Measurements from ENCODE around the gene CFAP99. TPM values are rescaled to one million over a fixed set of nuclear protein-coding genes. Genes with fewer than 3 reads are reported as not detected.

The CFAP99 gene
- polyA plus RNA-seq, 3 donors = 0.15 to 0.27 TPM; not detected in 1

GRCh38 chr4:2451821-2452785 lies 33.3 kb downstream of the CFAP99 start:
- H2AFZ ChIP-seq (ENCODE audit: insufficient read depth, low read depth, low read length, poor library complexity, severe bottlenecking) = no peak overlapping the region
- H3K9ac ChIP-seq (ENCODE audit: insufficient read depth, low read length, poor library complexity, severe bottlenecking) = no peak overlapping the region
- intact Hi-C loops (cut with micrococcal nuclease) = no loop called here
- no peaks in the 10 kb centered on the region for H3K36me3 ChIP-seq (replicated peaks in 1 of 2; ENCODE audit: control insufficient read depth in 1 of 2, insufficient read depth in 2 of 2, low read length in 2 of 2)
- Mint-ChIP-seq H3K36me3 (no peaks in the 10 kb centered on the region), H3K27me3 (ENCODE audit: low read depth in 3 of 3) (peaks cover 1 to 5% (median 3%) of the 10 kb centered on the region in 3 donors), H3K4me3 (no peak overlapping the region), H3K4me1 (no peaks in the 10 kb centered on the region), H3K27ac (no peak overlapping the region), H3K9me3 (peaks cover 0 to 2% (median 0%) of the 10 kb centered on the region in 7 donors)
- no peaks in the 10 kb centered on the region for H4K20me1 ChIP-seq (ENCODE audit: insufficient read depth, low read length)
- TF ChIP-seq CTCF (IDR thresholded peaks at IDR 0.05) = no peak
- no peaks in the 10 kb centered on the region for H3K79me2 ChIP-seq (ENCODE audit: insufficient read depth, low read length)
- no peaks in the 10 kb centered on the region for H3K4me1 ChIP-seq (ENCODE audit: control insufficient read depth in 1 of 2, insufficient read depth in 2 of 2, low read length in 2 of 2)
- H3K9me3 ChIP-seq (replicated peaks in 1 of 2; ENCODE audit: control insufficient read depth in 1 of 2, insufficient read depth in 1 of 2, low read length in 2 of 2) = no peaks in the 10 kb centered on the region
- H3K27ac ChIP-seq (ENCODE audit: low read depth in 1 of 2, low read length in 2 of 2) = no peak overlapping the region
- no peak overlapping the region for H3K4me2 ChIP-seq (replicated peaks; ENCODE audit: extremely low read depth, low read length, poor library complexity, severe bottlenecking)
- WGBS (ENCODE audit: insufficient coverage) = 96% methylated on average over 21 of the region's 25 CpGs
- H3K4me3 ChIP-seq (replicated peaks in 1 of 3; ENCODE audit: low read depth in 2 of 3, low read length in 3 of 3) = no peak overlapping the region
- H3K27me3 ChIP-seq (ENCODE audit: control insufficient read depth in 2 of 2, insufficient read depth in 2 of 2, low read length in 2 of 2) = no peaks in the 10 kb centered on the region
- no peak for DNase-seq

- H3K4me1 Mint-ChIP-seq = peaks cover 8% of the 10 kb centered on the region
- Histone ChIP-seq H2AFZ (ENCODE audit: insufficient read depth, low read depth, low read length, poor library complexity, severe bottlenecking) (no peak overlapping the region), H3K27ac (ENCODE audit: low read depth in 1 of 2, low read length in 2 of 2) (no peak overlapping the region), H3K9ac (ENCODE audit: insufficient read depth, low read length, poor library complexity, severe bottlenecking) (no peak overlapping the region), H3K36me3 (replicated peaks in 1 of 2; ENCODE audit: control insufficient read depth in 1 of 2, insufficient read depth in 2 of 2, low read length in 2 of 2) (no peaks in the 10 kb centered on the region), H3K79me2 (ENCODE audit: insufficient read depth, low read length) (no peaks in the 10 kb centered on the region), H3K4me1 (ENCODE audit: control insufficient read depth in 1 of 2, insufficient read depth in 2 of 2, low read length in 2 of 2) (peaks cover 4 to 8% of the 10 kb centered on the region in 2 donors), H3K27me3 (ENCODE audit: control insufficient read depth in 2 of 2, insufficient read depth in 2 of 2, low read length in 2 of 2) (peaks cover 6 to 14% of the 10 kb centered on the region in 2 donors), H3K9me3 (replicated peaks in 1 of 2; ENCODE audit: control insufficient read depth in 1 of 2, insufficient read depth in 1 of 2, low read length in 2 of 2) (no peaks in the 10 kb centered on the region), H3K4me3 (replicated peaks in 1 of 3; ENCODE audit: low read depth in 2 of 3, low read length in 3 of 3) (no peak overlapping the region), H3K4me2 (replicated peaks; ENCODE audit: extremely low read depth, low read length, poor library complexity, severe bottlenecking) (no peak overlapping the region), H4K20me1 (ENCODE audit: insufficient read depth, low read length) (no peaks in the 10 kb centered on the region)
- WGBS (ENCODE audit: insufficient coverage) = 93% methylated on average over 22 of the region's 24 CpGs
- no peak overlapping the region for H3K4me3 Mint-ChIP-seq
- H3K27me3 Mint-ChIP-seq (ENCODE audit: low read depth in 3 of 3) = peaks cover 25 to 29% (median 28%) of the 10 kb centered on the region in 3 donors
- no peak for DNase-seq
- peaks cover 0 to 3% (median 0%) of the 10 kb centered on the region in 7 donors for H3K9me3 Mint-ChIP-seq
- no peak for TF ChIP-seq CTCF (IDR thresholded peaks at IDR 0.05)
- no peak overlapping the region for H3K27ac Mint-ChIP-seq
- H3K36me3 Mint-ChIP-seq = peaks cover 0 to 4% of the 10 kb centered on the region in 2 donors
- intact Hi-C loops (cut with micrococcal nuclease) = no loop called here
These were observed 38.9 kb downstream of the CFAP99 start for GRCh38 chr4:2457481-2458295.
